Measurements from ENCODE around the gene SMIM23.

DNA sequence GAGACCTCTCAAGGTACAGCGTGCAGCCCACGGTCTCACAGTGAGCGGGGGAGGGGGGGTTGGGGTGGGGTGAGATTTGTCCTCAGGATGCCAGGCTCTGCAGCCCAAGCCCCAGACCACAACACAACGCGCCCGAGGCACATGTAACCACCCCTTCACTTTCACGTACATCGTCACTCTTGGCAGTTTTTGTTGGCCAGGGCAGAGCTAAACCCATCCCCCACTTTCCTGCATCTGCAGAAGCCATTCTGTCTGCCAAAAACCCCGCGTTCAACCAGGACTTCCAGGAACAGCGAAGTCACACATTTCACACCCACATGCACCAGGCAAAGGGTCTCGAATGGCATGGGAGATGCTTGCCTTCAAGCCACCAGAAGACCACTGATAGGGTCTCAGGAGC is 9.4 kb upstream of the SMIM23 start:
- TF ChIP-seq SUZ12 (IDR thresholded peaks at IDR 0.05; ENCODE audit: extremely low read depth, insufficient read depth, insufficient read length) (no peak), ZNF274 (IDR thresholded peaks at IDR 0.05; ENCODE audit: low read depth, low read length) (no peak)

Data from NT2/D1 (cell line).